ENCODE data around the gene HMCN1.

Gene HMCN1

DNA sequence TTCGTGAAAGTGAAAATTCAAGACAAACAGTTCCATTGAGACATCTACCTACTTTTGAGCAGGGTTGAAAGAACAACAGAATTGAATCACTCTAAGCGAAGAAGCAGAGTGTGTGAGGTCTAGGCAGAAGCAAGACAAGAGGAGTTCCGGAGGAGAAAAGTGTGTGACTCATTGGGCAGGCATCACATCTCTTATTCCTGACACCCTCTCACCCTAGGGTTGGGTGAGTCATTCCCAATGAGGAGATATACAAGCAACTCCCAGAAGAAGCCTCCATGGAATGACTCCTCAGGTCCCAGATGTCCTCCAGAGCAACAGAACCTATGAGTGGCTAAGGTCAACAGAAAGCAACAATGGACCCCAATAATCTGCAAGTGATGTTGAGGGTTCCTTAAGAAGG is 502.7 kb downstream of the HMCN1 start:
- H3K4me2 ChIP-seq (ENCODE audit: low read depth, low read length, poor library complexity, severe bottlenecking), result no peak overlapping the region
- H3K9me2 ChIP-seq (replicated peaks; ENCODE audit: insufficient read depth, low read length), result no peaks in the 10 kb centered on the region
- H3F3A ChIP-seq (ENCODE audit: insufficient read depth), result no peaks in the 10 kb centered on the region
- H3K9ac ChIP-seq (ENCODE audit: low read length), result no peak overlapping the region
- no peak for TF ChIP-seq EZH2phosphoT487 (conservative IDR thresholded peaks at IDR 0.05; ENCODE audit: low read length)
- TF ChIP-seq CTCF (IDR thresholded peaks at IDR 0.05; ENCODE audit: insufficient read depth, low read length, poor library complexity, severe bottlenecking), result no peak
- no peaks in the 10 kb centered on the region for H3K79me2 ChIP-seq (ENCODE audit: insufficient read depth, low read length)
- no peaks in the 10 kb centered on the region for H3K9me3 ChIP-seq (ENCODE audit: insufficient read depth, low read length)
- no peak overlapping the region for H2AFZ ChIP-seq (ENCODE audit: low read depth, low read length, severe bottlenecking)
- H3K27me3 ChIP-seq (ENCODE audit: low read length), result no peaks in the 10 kb centered on the region
- H3K36me3 ChIP-seq (ENCODE audit: low read length), result no peaks in the 10 kb centered on the region
- no peaks in the 10 kb centered on the region for H4K20me1 ChIP-seq (ENCODE audit: low read depth, low read length)
- H3K4me3 ChIP-seq (ENCODE audit: insufficient read depth, low read length, poor library complexity, severe bottlenecking), result no peak overlapping the region
- no peak overlapping the region for H3K27ac ChIP-seq (ENCODE audit: low read depth, low read length)

DNA sequence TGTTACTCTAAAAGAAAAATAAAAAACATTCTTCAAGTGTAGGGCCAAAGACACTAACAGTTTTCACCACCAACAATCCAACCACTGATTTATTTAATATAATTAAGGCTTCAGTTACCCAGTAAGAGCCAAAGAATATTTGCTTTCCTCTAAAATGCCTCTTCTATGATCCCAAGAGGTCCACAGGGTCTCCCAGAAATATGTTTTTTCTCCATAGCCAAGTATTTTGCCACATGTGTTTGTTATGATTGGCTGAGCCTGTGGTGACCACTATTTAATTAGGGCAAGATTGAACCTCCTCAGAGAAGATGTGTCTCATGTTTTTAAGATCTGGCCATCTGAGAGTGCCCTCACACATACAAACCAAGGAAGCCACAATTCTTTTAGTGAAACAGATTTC is 505.0 kb downstream of the HMCN1 start:
- TF ChIP-seq EZH2phosphoT487 (conservative IDR thresholded peaks at IDR 0.05; ENCODE audit: low read length) (no peak), CTCF (IDR thresholded peaks at IDR 0.05; ENCODE audit: insufficient read depth, low read length, poor library complexity, severe bottlenecking) (no peak)
- H3K9me3 ChIP-seq (ENCODE audit: insufficient read depth, low read length), result no peaks in the 10 kb centered on the region
- H3F3A ChIP-seq (ENCODE audit: insufficient read depth), result no peaks in the 10 kb centered on the region
- no peaks in the 10 kb centered on the region for H4K20me1 ChIP-seq (ENCODE audit: low read depth, low read length)
- no peaks in the 10 kb centered on the region for H3K79me2 ChIP-seq (ENCODE audit: insufficient read depth, low read length)
- no peak overlapping the region for H2AFZ ChIP-seq (ENCODE audit: low read depth, low read length, severe bottlenecking)
- no peak overlapping the region for H3K4me2 ChIP-seq (ENCODE audit: low read depth, low read length, poor library complexity, severe bottlenecking)
- no peaks in the 10 kb centered on the region for H3K9me2 ChIP-seq (replicated peaks; ENCODE audit: insufficient read depth, low read length)
- H3K36me3 ChIP-seq (ENCODE audit: low read length), result no peaks in the 10 kb centered on the region
- H3K27ac ChIP-seq (ENCODE audit: low read depth, low read length), result no peak overlapping the region
- no peak overlapping the region for H3K9ac ChIP-seq (ENCODE audit: low read length)
- no peak overlapping the region for H3K4me3 ChIP-seq (ENCODE audit: insufficient read depth, low read length, poor library complexity, severe bottlenecking)
- H3K27me3 ChIP-seq (ENCODE audit: low read length), result no peaks in the 10 kb centered on the region

- H4K20me1 ChIP-seq (ENCODE audit: low read depth, low read length), result no peaks in the 10 kb centered on the region
- no peak overlapping the region for H3K9ac ChIP-seq (ENCODE audit: low read length)
- no peaks in the 10 kb centered on the region for H3K79me2 ChIP-seq (ENCODE audit: insufficient read depth, low read length)
- H3K4me2 ChIP-seq (ENCODE audit: low read depth, low read length, poor library complexity, severe bottlenecking), result peak overlapping the region; percentile 3
- no peaks in the 10 kb centered on the region for H3K27me3 ChIP-seq (ENCODE audit: low read length)
- TF ChIP-seq CTCF (IDR thresholded peaks at IDR 0.05; ENCODE audit: insufficient read depth, low read length, poor library complexity, severe bottlenecking) (no peak), EZH2phosphoT487 (conservative IDR thresholded peaks at IDR 0.05; ENCODE audit: low read length) (no peak)
- H3K27ac ChIP-seq (ENCODE audit: low read depth, low read length), result no peak overlapping the region
- H3F3A ChIP-seq (ENCODE audit: insufficient read depth), result no peaks in the 10 kb centered on the region
- no peak overlapping the region for H2AFZ ChIP-seq (ENCODE audit: low read depth, low read length, severe bottlenecking)
- no peaks in the 10 kb centered on the region for H3K9me3 ChIP-seq (ENCODE audit: insufficient read depth, low read length)
- H3K9me2 ChIP-seq (replicated peaks; ENCODE audit: insufficient read depth, low read length), result no peaks in the 10 kb centered on the region
- H3K36me3 ChIP-seq (ENCODE audit: low read length), result no peaks in the 10 kb centered on the region
- no peak overlapping the region for H3K4me3 ChIP-seq (ENCODE audit: insufficient read depth, low read length, poor library complexity, severe bottlenecking)
These were observed 506.2 kb downstream of the HMCN1 start for GRCh38 chr1:186240436-186240835.
